HL-60 (cell line): ENCODE measurements around the gene FOXA2.

Source experiments
- DNase-seq, 2 experiments: peaks; one replicate each; pipeline ENCODE4 v3.0.0-alpha.2; 2010 to 2020; ENCODE audit warnings: low read depth in 1 of 2, low spot score in 1 of 2
- H3K27ac ChIP-seq: fragments of 250-450 bp; sonication (Bioruptor Pico); replicated peaks from 2 replicates; pipeline ENCODE4 v1.5.1; 2020; ENCODE audit warnings: mild to moderate bottlenecking, moderate library complexity
- H3K27me3 ChIP-seq: fragments of 250-450 bp; sonication (Bioruptor Pico); 2 replicates; pipeline ENCODE4 v1.5.1; 2021; ENCODE audit warnings: mild to moderate bottlenecking, moderate library complexity; ENCODE audit not compliant: insufficient read depth, poor library complexity, severe bottlenecking
- H3K4me3 ChIP-seq: replicated peaks from 2 replicates; pipeline ENCODE4 v1.5.1; 2011; ENCODE audit warnings: mild to moderate bottlenecking, control low read depth, low read length; ENCODE audit not compliant: insufficient read depth
- GABPA ChIP-seq: IDR thresholded peaks from 2 replicates; pipeline ENCODE4 v1.6.1; 2012; ENCODE audit warnings: low read depth
- POLR2AphosphoS5 ChIP-seq: IDR thresholded peaks from 2 replicates; pipeline ENCODE4 v1.6.1; 2012; ENCODE audit warnings: low read depth
- SPI1 ChIP-seq: IDR thresholded peaks from 2 replicates; pipeline ENCODE4 v1.6.1; 2012; ENCODE audit warnings: low read depth, mild to moderate bottlenecking, borderline replicate concordance
- TF ChIP-seq, protein P1 (sequence below): IDR thresholded peaks from one replicate; pipeline ENCODE4 v1.5.1; 2011; ENCODE audit warnings: low read length, control low read depth, inconsistent platforms; ENCODE audit not compliant: insufficient read depth
- TF ChIP-seq, protein P2 (sequence below): IDR thresholded peaks from 2 replicates; pipeline ENCODE4 v1.6.1; 2012; ENCODE audit warnings: low read depth; ENCODE audit not compliant: insufficient replicate concordance

Gene FOXA2

DNA sequence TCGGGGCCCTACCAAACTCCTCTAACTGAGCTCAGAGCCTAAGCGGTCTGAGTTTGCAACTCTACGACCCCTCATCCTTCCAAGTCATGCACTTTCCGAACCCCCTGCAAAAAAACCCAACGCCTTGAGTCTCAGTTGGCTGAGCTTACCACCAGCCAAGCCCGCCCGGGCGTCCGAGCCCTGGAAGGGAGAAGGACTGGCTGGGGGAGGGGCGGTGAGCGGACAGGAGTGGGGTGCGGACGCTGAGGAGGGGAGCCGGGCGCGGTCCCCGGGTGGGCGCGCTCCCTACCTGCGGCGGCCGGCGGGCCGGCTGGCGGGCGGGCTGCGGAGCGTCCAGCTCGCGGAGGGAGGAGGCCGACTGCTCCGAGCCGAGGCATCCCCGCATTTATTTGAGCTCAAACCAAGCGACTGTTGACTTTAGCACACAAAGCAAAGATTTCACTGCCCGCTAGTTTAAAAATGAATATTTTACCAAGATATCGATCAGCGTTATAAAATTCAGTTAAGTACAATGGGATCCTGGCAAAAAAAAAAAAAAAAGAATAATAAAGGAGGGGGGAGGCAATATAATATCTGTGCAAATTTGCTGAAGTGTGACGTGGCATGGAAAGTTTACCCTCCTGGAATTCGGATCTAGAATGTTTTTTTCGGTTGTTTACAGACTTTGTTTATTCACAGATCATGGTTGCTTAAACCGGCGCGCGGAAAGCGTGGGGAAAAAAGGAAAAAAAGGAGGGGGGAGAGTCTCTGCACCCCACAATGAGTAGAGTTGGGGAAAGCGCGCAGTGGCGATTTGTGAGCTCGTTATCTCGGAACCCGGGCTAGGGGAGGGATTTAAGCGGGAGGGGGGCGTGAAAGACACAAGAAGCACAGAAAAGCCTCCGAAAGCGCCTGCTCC is 5.9 kb downstream of the FOXA2 start:
- Histone ChIP-seq H3K27me3 (peaks cover 71% of the 10 kb centered on the region), H3K27ac (no peak overlapping the region), H3K4me3 (no peak overlapping the region)
- no peak for DNase-seq
- TF ChIP-seq POLR2AphosphoS5, result no peak
- TF ChIP-seq, protein P1, sequence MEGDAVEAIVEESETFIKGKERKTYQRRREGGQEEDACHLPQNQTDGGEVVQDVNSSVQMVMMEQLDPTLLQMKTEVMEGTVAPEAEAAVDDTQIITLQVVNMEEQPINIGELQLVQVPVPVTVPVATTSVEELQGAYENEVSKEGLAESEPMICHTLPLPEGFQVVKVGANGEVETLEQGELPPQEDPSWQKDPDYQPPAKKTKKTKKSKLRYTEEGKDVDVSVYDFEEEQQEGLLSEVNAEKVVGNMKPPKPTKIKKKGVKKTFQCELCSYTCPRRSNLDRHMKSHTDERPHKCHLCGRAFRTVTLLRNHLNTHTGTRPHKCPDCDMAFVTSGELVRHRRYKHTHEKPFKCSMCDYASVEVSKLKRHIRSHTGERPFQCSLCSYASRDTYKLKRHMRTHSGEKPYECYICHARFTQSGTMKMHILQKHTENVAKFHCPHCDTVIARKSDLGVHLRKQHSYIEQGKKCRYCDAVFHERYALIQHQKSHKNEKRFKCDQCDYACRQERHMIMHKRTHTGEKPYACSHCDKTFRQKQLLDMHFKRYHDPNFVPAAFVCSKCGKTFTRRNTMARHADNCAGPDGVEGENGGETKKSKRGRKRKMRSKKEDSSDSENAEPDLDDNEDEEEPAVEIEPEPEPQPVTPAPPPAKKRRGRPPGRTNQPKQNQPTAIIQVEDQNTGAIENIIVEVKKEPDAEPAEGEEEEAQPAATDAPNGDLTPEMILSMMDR, result no peak
- TF ChIP-seq, protein P2, sequence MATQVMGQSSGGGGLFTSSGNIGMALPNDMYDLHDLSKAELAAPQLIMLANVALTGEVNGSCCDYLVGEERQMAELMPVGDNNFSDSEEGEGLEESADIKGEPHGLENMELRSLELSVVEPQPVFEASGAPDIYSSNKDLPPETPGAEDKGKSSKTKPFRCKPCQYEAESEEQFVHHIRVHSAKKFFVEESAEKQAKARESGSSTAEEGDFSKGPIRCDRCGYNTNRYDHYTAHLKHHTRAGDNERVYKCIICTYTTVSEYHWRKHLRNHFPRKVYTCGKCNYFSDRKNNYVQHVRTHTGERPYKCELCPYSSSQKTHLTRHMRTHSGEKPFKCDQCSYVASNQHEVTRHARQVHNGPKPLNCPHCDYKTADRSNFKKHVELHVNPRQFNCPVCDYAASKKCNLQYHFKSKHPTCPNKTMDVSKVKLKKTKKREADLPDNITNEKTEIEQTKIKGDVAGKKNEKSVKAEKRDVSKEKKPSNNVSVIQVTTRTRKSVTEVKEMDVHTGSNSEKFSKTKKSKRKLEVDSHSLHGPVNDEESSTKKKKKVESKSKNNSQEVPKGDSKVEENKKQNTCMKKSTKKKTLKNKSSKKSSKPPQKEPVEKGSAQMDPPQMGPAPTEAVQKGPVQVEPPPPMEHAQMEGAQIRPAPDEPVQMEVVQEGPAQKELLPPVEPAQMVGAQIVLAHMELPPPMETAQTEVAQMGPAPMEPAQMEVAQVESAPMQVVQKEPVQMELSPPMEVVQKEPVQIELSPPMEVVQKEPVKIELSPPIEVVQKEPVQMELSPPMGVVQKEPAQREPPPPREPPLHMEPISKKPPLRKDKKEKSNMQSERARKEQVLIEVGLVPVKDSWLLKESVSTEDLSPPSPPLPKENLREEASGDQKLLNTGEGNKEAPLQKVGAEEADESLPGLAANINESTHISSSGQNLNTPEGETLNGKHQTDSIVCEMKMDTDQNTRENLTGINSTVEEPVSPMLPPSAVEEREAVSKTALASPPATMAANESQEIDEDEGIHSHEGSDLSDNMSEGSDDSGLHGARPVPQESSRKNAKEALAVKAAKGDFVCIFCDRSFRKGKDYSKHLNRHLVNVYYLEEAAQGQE, result no peak
- no peak for TF ChIP-seq SPI1
- TF ChIP-seq GABPA, result no peak

DNA sequence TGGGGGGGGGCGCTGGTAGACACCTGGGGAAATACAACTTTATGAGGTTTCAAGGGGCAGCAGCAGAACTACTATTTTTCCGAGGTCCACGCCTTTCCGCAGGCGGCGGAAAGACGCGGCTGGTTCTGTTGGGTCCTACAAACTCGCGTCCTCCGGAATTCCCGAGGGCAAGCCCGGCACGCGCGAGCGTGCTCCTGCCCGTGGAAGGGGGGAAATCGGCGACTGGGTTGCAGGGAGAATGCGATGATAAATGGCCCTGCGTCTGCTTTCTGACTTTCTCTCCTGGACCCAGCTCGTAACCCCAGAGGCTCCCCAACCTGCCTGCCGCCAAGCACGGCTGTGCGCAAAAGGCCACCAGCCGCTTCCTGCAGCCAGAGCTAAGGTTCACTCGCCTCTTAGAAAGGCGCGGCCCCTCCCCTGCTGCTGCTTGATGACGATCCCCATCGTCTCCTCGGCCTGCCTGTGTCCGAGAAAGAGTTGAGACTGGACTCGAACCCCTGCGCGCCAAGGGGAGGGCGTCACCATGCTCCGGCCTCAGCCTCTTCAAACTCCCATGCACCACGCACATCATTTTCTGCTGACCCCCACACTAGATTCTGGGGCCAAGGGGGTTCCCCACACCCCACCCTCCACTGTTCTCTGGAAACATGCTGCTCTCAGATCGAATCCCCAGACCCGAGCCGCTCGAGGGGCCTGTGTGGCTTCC is 6.7 kb downstream of the FOXA2 start:
- H3K27ac ChIP-seq, result no peak overlapping the region
- peaks cover 70% of the 10 kb centered on the region for H3K27me3 ChIP-seq
- TF ChIP-seq, protein P1, result no peak
- TF ChIP-seq GABPA, result no peak
- no peak for DNase-seq
- H3K4me3 ChIP-seq, result no peak overlapping the region

DNA sequence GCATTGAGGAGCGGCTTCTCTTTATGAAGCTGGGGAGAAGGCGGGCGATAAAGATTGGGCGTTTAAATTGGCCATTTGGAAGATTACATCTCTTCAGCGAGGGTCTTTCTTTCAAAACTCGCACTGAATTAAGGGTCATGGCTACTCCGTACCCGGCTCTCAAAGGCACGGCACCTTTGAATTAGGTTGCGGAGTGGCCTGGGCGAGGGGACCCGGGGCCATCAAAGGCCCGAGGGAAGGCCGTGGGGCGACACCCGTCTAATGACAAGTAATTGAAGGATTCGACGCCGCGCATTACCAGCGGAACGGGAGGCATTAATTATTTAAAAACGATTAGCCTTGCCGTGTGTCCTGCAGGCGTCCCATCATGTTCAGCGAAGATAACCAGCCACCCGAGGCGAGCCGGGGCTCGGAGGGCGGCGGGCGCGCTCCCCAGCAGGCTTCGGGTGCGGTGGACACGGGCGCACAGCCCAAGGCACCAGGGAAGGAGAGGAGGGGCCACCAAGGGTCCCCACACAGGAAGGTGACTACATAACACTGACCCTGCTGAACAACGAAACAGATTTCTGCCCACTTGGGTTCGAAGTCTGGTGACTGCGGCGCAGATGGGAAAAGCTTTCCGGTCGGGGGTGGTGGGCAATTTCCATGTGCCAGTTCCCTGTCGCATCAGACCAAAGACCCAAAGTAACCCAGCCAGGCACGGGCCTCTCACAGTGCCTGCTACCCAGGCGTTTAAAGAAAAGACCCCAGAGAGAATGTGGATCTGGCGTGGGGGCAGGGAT is 7.4 kb downstream of the FOXA2 start:
- H3K27ac ChIP-seq, result no peak overlapping the region
- TF ChIP-seq, protein P1, result no peak
- no peak for TF ChIP-seq POLR2AphosphoS5
- TF ChIP-seq GABPA, result no peak
- no peak for TF ChIP-seq SPI1
- TF ChIP-seq, protein P2, result no peak

More for the DNA sequence above, 7.4 kb downstream of the FOXA2 start:
- no peak overlapping the region for H3K4me3 ChIP-seq
- H3K27me3 ChIP-seq, result peaks cover 68% of the 10 kb centered on the region
- DNase-seq, result no peak
